Effector memory CD8-positive, alpha-beta T cell (primary cell): ENCODE results near the gene KLHDC4.
"Not testable (repeated sequence)": the region's sequence is repeated elsewhere in the genome, so short reads cannot be mapped to it uniquely, and the experiment has no call there.

Experiments used
- ATAC-seq: fragments of 150-1000 bp; cut with Tn5 transposase; replicated peaks from 2 replicates; pipeline ENCODE4 v1.10.0; 2021; ENCODE audit warnings: mild to moderate bottlenecking, moderate library complexity
- DNase-seq, 3 experiments: peaks; one replicate each; pipeline ENCODE4 v3.0.0; 2021
- H3K27ac Mint-ChIP-seq, 2 donors: one replicate each; pipeline ENCODE4 v1.8.0; 2022; ENCODE audit warnings: mild to moderate bottlenecking in 2 of 2, mixed read lengths in 2 of 2, moderate library complexity in 2 of 2
- H3K27me3 Mint-ChIP-seq, 2 donors: one replicate each; pipeline ENCODE4 v1.8.0; 2022; ENCODE audit warnings: mixed read lengths in 2 of 2
- H3K36me3 Mint-ChIP-seq: one replicate; pipeline ENCODE4 v1.8.0; 2022; ENCODE audit warnings: mild to moderate bottlenecking, moderate library complexity, mixed read lengths; ENCODE audit not compliant: insufficient read depth
- H3K4me1 Mint-ChIP-seq, 2 donors: one replicate each; pipeline ENCODE4 v1.8.0; 2022; ENCODE audit warnings: low read depth in 2 of 2, mixed read lengths in 2 of 2
- H3K4me3 Mint-ChIP-seq, 2 donors: one replicate each; pipeline ENCODE4 v1.8.0; 2022; ENCODE audit warnings: mild to moderate bottlenecking in 2 of 2, mixed read lengths in 2 of 2, moderate library complexity in 2 of 2
- H3K9me3 Mint-ChIP-seq, 2 donors: one replicate each; pipeline ENCODE4 v1.8.0; 2022; ENCODE audit warnings: mixed read lengths in 2 of 2

The KLHDC4 gene

GRCh38 chr16:87795336-87795735, 29.6 kb upstream of the KLHDC4 start:
- Mint-ChIP-seq H3K9me3 (peaks cover 0 to 2% of the 10 kb centered on the region in 2 donors), H3K4me3 (no peak overlapping the region), H3K27me3 (peaks cover 0 to 12% of the 10 kb centered on the region in 2 donors), H3K27ac (no peak overlapping the region), H3K4me1 (no peaks in the 10 kb centered on the region), H3K36me3 (no peaks in the 10 kb centered on the region)
- DNase-seq, result no peak
- ATAC-seq, result no peak

- no peak overlapping the region for H3K4me3 Mint-ChIP-seq
- ATAC-seq (no peak), DNase-seq (no peak)
- peaks cover 0 to 2% of the 10 kb centered on the region in 2 donors for H3K9me3 Mint-ChIP-seq
- no peaks in the 10 kb centered on the region for H3K36me3 Mint-ChIP-seq
- H3K27ac Mint-ChIP-seq, result peak overlapping the region in 1 of 2 donors; percentile 17
- H3K4me1 Mint-ChIP-seq, result no peaks in the 10 kb centered on the region
- H3K27me3 Mint-ChIP-seq, result peaks cover 0 to 12% of the 10 kb centered on the region in 2 donors
Observed at GRCh38 chr16:87794485-87795078, 28.8 kb upstream of the KLHDC4 start.

GRCh38 chr16:87792205-87792565, 26.4 kb upstream of the KLHDC4 start:
- Mint-ChIP-seq H3K4me1 (no peaks in the 10 kb centered on the region), H3K4me3 (no peak overlapping the region), H3K27me3 (peaks cover 0 to 12% of the 10 kb centered on the region in 2 donors), H3K9me3 (no peaks in the 10 kb centered on the region), H3K27ac (no peak overlapping the region), H3K36me3 (no peaks in the 10 kb centered on the region)
- DNase-seq (no peak), ATAC-seq (no peak)

GRCh38 chr16:87791295-87792204, 25.8 kb upstream of the KLHDC4 start:
- H3K4me3 Mint-ChIP-seq, result no peak overlapping the region
- no peaks in the 10 kb centered on the region for H3K36me3 Mint-ChIP-seq
- H3K27me3 Mint-ChIP-seq, result peaks cover 0 to 12% of the 10 kb centered on the region in 2 donors
- DNase-seq (no peak), ATAC-seq (no peak)
- H3K4me1 Mint-ChIP-seq, result no peaks in the 10 kb centered on the region
- H3K9me3 Mint-ChIP-seq, result no peaks in the 10 kb centered on the region
- no peak overlapping the region for H3K27ac Mint-ChIP-seq

GRCh38 chr16:87790292-87791100, 24.7 kb upstream of the KLHDC4 start:
- no peak for DNase-seq
- no peak overlapping the region for H3K27ac Mint-ChIP-seq
- no peaks in the 10 kb centered on the region for H3K4me1 Mint-ChIP-seq
- H3K4me3 Mint-ChIP-seq, result no peak overlapping the region
- H3K27me3 Mint-ChIP-seq, result peaks cover 0 to 10% of the 10 kb centered on the region in 2 donors
- H3K36me3 Mint-ChIP-seq, result no peaks in the 10 kb centered on the region
- ATAC-seq, result no peak
- H3K9me3 Mint-ChIP-seq, result no peaks in the 10 kb centered on the region

GRCh38 chr16:87789437-87790291, 23.9 kb upstream of the KLHDC4 start:
- ATAC-seq (no peak), DNase-seq (no peak)
- H3K36me3 Mint-ChIP-seq, result no peaks in the 10 kb centered on the region
- no peaks in the 10 kb centered on the region for H3K9me3 Mint-ChIP-seq
- no peaks in the 10 kb centered on the region for H3K4me1 Mint-ChIP-seq
- H3K27me3 Mint-ChIP-seq, result peaks cover 0 to 2% of the 10 kb centered on the region in 2 donors
- H3K27ac Mint-ChIP-seq, result no peak overlapping the region
- no peak overlapping the region for H3K4me3 Mint-ChIP-seq

GRCh38 chr16:87788730-87789436, 23.1 kb upstream of the KLHDC4 start:
- H3K9me3 Mint-ChIP-seq, H3K36me3 Mint-ChIP-seq, DNase-seq, ATAC-seq, H3K4me1 Mint-ChIP-seq, H3K27ac Mint-ChIP-seq, H3K4me3 Mint-ChIP-seq, H3K27me3 Mint-ChIP-seq: not testable (repeated sequence)

GRCh38 chr16:87787451-87788091, 21.8 kb upstream of the KLHDC4 start:
- H3K36me3 Mint-ChIP-seq, DNase-seq, H3K9me3 Mint-ChIP-seq, H3K27ac Mint-ChIP-seq, H3K4me1 Mint-ChIP-seq, H3K4me3 Mint-ChIP-seq, ATAC-seq, H3K27me3 Mint-ChIP-seq: not testable (repeated sequence)

GRCh38 chr16:87784812-87785211, 19.0 kb upstream of the KLHDC4 start:
- no peak for DNase-seq
- no peaks in the 10 kb centered on the region for H3K27me3 Mint-ChIP-seq
- H3K4me1 Mint-ChIP-seq, result peaks cover 10 to 16% of the 10 kb centered on the region in 2 donors
- H3K36me3 Mint-ChIP-seq, result peaks cover 5% of the 10 kb centered on the region
- no peaks in the 10 kb centered on the region for H3K9me3 Mint-ChIP-seq
- no peak for ATAC-seq
- H3K27ac Mint-ChIP-seq, result no peak overlapping the region
- no peak overlapping the region for H3K4me3 Mint-ChIP-seq

- no peak for DNase-seq
- Mint-ChIP-seq H3K4me1 (peaks cover 24 to 29% of the 10 kb centered on the region in 2 donors), H3K36me3 (peaks cover 17% of the 10 kb centered on the region), H3K9me3 (no peaks in the 10 kb centered on the region), H3K27ac (no peak overlapping the region), H3K4me3 (no peak overlapping the region), H3K27me3 (no peaks in the 10 kb centered on the region)
- no peak for ATAC-seq
Observed at GRCh38 chr16:87782033-87782432, 16.2 kb upstream of the KLHDC4 start.

- Mint-ChIP-seq H3K9me3 (no peaks in the 10 kb centered on the region), H3K4me3 (peak overlapping the region; percentile 64 to 66), H3K4me1 (peaks cover 24 to 29% of the 10 kb centered on the region in 2 donors), H3K27ac (peak overlapping the region; percentile 81 to 88), H3K36me3 (peaks cover 17% of the 10 kb centered on the region), H3K27me3 (no peaks in the 10 kb centered on the region)
- peak; percentile 6 for ATAC-seq
- peak in 1 of 3 experiments; percentile 27 for DNase-seq
Observed at GRCh38 chr16:87780385-87780989, 14.7 kb upstream of the KLHDC4 start.
